Fibroblast of skin of scalp (primary cell): ENCODE measurements around the gene CARD10.
"Not testable (repeated sequence)": the region's sequence is repeated elsewhere in the genome, so short reads cannot be mapped to it uniquely, and the experiment has no call there.

Experiments used
- DNase-seq: peaks from one replicate; pipeline ENCODE4 v3.0.0-alpha.2; 2013

Gene CARD10

GRCh38 chr22:37553725-37554124 lies 34.5 kb upstream of the CARD10 start:
- no peak for DNase-seq

GRCh38 chr22:37552524-37553163 lies 33.4 kb upstream of the CARD10 start:
- DNase-seq: peak; percentile 84

GRCh38 chr22:37551981-37552380 lies 32.8 kb upstream of the CARD10 start:
- DNase-seq: no peak

- DNase-seq: not testable (repeated sequence)
These were observed 31.7 kb upstream of the CARD10 start for GRCh38 chr22:37550921-37551320.

GRCh38 chr22:37549704-37550059 lies 30.5 kb upstream of the CARD10 start:
- DNase-seq: peak; percentile 61

GRCh38 chr22:37547251-37547741 lies 28.1 kb upstream of the CARD10 start:
- no peak for DNase-seq

GRCh38 chr22:37546437-37547250 lies 27.4 kb upstream of the CARD10 start:
- peak; percentile 42 for DNase-seq

- DNase-seq: peak; percentile 98
These were observed 26.7 kb upstream of the CARD10 start for GRCh38 chr22:37545703-37546436.

- peak; percentile 74 for DNase-seq
These were observed 25.9 kb upstream of the CARD10 start for GRCh38 chr22:37544955-37545702.

GRCh38 chr22:37542959-37543358 lies 23.7 kb upstream of the CARD10 start:
- DNase-seq: no peak

- DNase-seq: not testable (repeated sequence)
These were observed 23.2 kb upstream of the CARD10 start for GRCh38 chr22:37542416-37542815.

GRCh38 chr22:37539790-37540189 lies 20.6 kb upstream of the CARD10 start:
- DNase-seq: not testable (repeated sequence)

GRCh38 chr22:37538590-37539357 lies 19.6 kb upstream of the CARD10 start:
- DNase-seq: peak; percentile 94

- DNase-seq: no peak
These were observed 15.9 kb upstream of the CARD10 start for GRCh38 chr22:37535159-37535558.

GRCh38 chr22:37534445-37534844 lies 15.2 kb upstream of the CARD10 start:
- DNase-seq: no peak

- peak; percentile 79 for DNase-seq
These were observed 14.8 kb upstream of the CARD10 start for GRCh38 chr22:37533995-37534394.

- DNase-seq: no peak
These were observed 10.6 kb upstream of the CARD10 start for GRCh38 chr22:37529652-37530345.

- DNase-seq: not testable (repeated sequence)
These were observed 8.7 kb upstream of the CARD10 start for GRCh38 chr22:37527952-37528351.

- not testable (repeated sequence) for DNase-seq
These were observed 8.0 kb upstream of the CARD10 start for GRCh38 chr22:37527081-37527752.

GRCh38 chr22:37526376-37526775 lies 7.2 kb upstream of the CARD10 start:
- peak; percentile 89 for DNase-seq
